ENCODE results near the gene POR.

POR gene

DNA sequence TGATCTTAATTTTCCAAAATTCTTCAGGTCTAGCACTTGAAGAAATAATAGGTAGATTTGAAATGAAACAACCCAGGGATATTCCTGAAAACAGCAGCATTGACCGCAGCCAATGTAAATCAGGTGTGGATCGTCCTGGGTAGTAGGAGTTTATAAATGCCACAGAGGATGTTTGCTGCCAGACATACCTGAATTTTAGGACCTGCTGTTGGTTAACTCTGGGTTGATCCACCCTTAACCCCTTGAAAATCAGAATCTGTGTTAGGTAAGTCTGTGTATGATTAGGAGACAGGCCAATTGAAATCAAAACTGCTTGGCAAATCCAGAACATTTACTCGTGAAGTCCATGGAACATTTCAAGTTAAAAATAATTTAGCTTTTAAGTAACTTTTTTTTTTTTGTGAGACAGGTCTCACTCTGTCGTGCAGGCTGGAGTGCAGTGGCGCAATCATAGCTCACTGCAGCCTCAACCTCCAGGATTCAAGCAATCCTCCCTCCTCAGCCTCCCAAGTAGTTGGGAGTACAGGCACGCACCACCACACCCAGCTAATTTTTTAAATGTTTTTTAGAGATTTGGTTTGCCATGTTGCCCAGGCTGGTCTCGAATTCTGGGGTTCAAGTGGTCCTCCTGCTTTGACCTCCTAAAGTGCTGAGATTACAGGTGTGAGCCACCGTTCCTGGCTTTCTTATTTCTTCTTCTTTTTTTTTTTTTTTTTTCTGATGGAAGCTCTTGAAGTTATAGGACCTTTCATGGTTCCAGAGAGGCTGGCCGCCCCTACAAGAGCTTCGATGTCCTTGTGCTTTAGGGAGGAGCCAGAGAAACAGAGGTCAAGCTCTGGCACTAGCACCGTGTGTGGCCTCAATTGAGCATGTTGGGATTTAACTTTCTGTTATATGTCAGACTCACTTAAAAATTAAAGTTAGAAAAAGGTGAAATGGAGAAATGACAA is 2.0 kb downstream of the POR start:
- no peak for DNase-seq (ENCODE audit: low read depth in 2 of 2)

DNA sequence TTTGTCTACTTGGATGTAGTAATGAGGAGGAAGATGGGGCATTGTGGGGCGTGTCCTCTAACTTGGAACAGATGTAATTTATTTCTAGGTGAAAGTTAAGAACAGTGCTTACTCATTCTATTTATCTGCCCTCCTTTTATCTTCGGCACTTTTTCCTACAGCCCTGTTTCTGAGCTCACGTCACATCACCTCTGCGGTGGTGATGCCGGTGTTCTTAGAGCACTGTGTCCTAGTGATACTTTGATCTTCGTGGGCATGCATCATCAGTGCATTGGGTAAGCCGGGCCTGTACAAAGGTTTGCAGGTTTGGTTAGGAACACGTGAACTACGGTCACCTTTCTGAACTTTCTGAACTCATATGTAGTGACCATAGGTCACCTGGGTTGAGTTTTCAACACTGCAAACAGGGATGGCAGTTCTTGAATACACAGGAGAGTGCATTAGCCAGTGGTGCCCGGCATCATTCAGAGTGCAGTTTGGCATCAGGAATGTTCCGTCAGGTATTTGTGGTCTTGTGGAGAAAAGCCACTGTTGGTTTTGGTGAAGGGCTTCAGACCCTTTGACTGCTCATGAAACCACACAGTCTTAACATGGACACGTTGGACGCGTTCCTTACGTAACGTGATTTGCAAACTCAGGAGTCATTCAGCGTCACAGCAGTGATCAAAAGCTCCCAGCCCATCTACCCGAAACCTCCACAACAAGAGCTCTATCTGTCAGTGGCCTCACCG is 5.6 kb downstream of the POR start:
- DNase-seq (ENCODE audit: low read depth in 2 of 2) = no peak

- no peak for DNase-seq (ENCODE audit: low read depth in 2 of 2)
Measured at GRCh38 chr7:75921479-75921878, 6.5 kb downstream of the POR start.

GRCh38 chr7:75922966-75923603 is 8.1 kb downstream of the POR start:
- no peak for DNase-seq (ENCODE audit: low read depth in 2 of 2)

DNA sequence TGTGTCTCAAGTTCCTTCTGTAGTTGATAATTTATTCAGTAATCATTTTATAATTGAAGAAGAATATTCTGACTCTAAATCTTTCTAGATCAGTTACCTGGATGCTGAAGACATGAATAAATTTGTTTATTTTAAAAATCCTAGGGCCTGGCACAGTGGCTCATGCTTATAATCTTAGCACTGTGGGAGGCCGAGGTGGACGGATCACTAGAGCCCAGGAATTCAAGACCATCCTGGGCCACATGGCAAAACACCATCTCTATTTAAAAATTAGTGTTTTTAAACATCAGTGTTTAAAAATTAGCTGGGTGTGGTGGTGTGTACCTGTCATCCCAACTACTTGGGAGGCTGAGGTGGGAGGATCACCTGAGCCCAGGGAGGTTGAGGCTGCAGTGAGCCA is 9.3 kb downstream of the POR start:
- no peak for DNase-seq (ENCODE audit: low read depth in 2 of 2)

- DNase-seq (ENCODE audit: low read depth in 2 of 2) = no peak
Measured at GRCh38 chr7:75924889-75925288, 9.9 kb downstream of the POR start.

GRCh38 chr7:75925717-75926435 is 10.9 kb downstream of the POR start:
- no peak for DNase-seq (ENCODE audit: low read depth in 2 of 2)

GRCh38 chr7:75928568-75928914 is 13.6 kb downstream of the POR start:
- DNase-seq (ENCODE audit: low read depth in 2 of 2) = no peak

DNA sequence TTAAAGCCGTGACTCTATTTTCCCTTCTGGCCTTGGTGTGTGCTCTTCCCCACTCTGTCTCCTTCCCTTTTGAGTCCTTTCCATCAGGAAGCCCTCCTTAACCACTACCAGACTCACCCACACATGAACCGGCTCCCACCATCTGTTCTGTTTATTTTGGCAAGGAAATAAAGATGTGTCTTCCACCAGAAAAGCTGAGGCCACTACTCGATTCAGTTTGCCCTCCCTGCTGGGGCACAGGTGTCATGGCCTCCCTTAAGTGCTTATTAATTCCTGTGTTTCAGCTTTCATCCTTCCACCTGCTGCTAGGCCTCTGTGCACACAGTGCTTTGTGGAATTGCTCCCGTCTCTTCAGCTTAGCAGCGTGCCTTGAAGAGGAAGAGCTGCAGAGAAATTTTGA is 16.7 kb downstream of the POR start:
- no peak for DNase-seq (ENCODE audit: low read depth in 2 of 2)

DNA sequence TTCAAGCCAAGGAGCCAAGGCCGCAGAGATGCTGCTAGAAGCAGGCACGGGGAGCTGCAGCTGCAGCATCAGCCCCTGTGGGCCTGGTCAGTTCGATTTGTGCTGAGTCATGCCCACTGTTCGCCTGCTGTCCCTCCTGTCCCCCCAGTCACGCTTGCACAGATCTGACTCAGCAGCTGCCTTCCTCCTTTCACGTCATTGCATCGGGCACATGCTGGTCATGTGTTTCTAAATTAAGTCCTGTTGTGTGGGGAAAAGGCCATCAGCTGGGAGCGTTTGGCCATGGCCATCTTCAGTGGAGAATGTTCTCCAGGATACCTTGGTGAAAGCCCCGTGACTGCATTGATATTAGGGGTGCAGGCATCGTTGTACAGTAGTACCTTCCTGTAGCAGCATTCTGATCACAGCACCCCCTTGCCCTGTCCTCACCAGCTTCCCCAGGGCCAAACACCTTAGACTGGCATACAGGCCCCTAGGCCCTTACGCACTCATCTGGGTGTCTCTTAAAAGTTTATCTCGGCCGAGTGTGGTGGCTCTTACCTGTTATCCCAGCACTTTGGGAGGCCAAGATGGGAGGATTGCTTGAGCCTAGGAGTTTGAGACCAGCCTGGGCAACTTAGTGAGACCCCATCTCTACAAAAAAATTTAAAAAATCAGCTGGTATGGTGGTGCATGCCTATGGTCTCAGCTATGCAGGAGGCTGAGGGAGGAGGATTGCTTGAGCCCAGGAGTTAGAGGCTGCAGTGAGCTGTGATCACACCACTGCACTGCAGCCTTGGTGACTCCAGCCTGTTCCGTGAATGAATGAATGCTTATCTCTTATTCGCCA is 23.2 kb downstream of the POR start:
- DNase-seq (ENCODE audit: low read depth in 2 of 2) = no peak

DNA sequence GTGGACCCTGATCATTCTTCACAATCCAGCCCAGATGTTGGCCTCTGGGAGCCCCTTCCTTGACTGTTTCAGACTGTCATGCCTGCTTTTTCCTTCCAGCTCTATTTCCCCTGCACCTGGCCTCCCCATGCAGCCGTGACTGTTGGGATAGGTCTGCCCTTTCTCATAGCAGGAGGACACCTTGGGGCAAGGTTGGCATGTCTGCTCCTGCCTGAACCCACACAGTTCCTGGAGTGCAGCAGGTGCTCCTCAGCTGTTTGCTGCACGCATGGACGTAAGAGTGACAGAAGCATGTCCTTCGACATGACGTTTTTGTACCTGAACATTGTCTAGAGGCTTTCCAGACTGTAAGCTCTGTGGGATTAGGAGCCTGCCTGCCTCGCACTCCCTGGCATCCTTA is 24.0 kb downstream of the POR start:
- DNase-seq (ENCODE audit: low read depth in 2 of 2) = no peak

GRCh38 chr7:75943864-75944263 is 28.9 kb downstream of the POR start:
- DNase-seq (ENCODE audit: low read depth in 2 of 2) = no peak

DNA sequence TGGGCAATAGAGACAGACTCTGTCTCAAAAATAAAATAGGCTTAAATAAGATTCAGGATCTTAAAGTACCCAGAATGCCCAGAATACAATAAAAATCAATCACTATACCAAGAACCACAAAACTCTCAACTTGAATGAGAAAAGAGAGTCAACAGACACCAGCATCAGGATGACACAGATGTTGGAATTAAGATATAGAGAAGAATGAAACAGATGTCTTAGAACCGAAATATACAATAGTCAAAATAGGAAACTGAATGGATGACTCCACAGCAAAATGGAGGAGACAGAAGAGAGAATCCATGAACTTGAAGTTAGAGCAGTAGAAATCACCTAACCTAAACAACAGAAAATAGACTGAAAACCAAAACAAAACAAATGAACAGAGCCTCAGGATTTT is 29.6 kb downstream of the POR start:
- DNase-seq (ENCODE audit: low read depth in 2 of 2) = no peak

DNA sequence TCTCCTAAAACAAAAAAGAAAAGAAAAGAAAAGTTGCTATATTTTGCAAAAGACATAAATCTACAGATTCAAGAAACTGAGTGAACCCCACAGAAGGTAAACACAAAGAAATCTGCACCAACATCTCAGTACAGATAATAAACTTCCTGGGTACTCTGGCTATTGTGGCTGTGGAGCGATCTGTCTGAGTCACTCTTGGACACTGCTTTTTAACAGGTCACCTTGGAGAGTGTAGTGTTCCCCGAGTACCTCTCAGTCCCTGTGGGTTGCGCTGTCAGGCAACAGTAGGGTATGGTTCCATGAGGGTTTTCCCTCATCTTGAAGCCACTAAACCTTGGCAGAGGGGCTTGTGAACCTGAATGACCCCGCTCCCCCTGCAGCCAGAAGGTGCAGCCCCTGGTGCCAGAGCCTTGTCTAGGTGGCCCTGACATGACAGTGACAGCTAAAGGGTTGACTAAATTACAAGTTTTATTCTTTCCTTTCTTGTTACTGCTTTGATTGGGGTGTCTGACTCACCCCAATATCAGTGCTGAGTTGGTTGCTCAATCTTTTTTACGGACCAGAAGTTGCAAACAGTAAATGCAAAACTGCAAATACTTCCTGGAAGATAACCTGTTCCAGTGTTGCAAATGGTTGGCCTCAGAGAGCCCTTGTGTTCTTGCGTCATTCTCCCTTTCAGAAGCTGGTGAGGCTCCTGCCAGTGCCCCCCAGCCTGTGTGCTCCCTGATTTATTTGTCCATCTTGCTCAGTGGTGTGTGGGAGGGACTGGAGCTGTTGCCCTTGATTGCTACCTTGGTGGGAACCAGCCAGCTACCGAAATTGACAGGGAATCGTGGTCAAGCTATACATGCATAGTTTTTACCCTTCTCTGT is 30.6 kb downstream of the POR start:
- no peak for DNase-seq (ENCODE audit: low read depth in 2 of 2)

DNA sequence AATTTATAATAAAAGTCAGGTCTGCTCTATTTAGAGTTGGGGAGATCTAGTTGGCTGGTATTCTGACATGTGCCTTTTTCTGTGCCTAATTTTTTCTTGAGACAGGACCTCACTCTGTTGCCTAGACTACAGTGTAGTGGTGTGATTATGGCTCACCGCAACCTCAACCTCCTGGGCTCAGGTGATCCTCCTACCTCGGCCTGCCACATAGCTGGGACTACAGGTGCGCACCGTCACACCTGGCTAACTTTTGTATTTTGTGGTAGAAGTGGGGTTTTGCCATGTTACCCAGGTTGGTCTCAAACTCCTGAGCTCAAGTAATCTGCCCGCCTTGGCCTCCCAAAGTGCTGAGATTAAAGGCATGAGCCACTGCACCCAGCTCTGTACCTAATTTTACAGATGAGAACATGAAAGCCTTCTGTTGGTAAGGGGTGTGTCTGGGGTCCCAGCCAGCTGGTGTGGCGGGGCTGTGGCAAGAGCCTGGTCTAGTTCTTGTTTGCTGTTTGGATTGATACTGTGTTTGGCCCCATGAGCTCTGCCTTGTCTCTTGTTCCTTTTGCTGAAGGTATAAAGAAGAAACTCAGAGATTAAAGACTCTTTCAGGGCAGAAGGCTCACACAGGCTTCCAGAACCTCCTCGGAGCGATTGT is 31.4 kb downstream of the POR start:
- DNase-seq (ENCODE audit: low read depth in 2 of 2) = no peak

DNA sequence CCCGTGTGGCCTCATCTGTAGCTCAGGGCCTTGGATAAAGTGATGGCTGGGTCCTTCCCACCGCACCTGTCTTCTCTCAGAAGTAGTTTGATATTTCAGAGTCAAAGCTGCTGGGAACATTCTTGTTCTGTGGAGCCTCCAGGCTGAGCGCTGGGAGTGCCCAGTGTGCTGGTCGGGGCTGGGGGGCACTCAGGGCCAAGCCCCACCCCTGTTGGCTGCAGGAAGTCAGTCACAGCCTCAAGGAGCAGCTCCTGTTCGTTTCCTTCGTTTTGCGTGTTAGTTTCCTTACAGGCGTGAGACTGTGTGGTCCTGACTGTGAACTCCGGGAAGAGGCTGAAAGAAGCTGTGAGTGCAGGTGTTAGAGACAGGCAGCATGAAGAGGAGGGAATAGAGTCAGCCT is 33.2 kb downstream of the POR start:
- no peak for DNase-seq (ENCODE audit: low read depth in 2 of 2)

DNA sequence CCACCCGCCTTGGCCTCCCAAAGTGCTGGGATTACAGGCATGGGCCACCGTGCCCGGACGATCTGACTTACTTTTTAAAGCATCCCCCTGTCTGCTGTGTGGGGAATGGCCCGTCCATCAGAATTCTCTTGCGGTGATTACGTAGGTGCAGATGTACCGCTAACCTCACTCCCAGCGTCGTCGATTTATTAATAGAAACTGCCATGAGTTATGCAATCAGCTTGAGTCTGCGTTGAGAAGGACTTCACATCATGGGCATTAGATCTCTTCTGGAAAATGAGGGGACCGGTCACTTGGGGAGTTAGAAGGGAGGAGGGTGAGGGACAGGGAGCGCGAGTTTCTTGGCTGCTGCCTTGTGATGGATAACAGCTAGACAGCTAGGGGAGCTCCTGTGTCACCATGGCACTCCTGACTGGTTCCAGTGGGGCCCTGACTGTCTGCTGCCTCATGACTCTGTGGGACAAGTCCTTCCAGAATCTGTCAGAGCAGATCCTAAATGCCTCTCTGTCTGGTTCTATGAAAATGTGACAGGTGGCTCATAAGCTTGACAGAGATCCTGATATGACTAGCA is 35.2 kb downstream of the POR start:
- DNase-seq (ENCODE audit: low read depth in 2 of 2) = no peak

DNA sequence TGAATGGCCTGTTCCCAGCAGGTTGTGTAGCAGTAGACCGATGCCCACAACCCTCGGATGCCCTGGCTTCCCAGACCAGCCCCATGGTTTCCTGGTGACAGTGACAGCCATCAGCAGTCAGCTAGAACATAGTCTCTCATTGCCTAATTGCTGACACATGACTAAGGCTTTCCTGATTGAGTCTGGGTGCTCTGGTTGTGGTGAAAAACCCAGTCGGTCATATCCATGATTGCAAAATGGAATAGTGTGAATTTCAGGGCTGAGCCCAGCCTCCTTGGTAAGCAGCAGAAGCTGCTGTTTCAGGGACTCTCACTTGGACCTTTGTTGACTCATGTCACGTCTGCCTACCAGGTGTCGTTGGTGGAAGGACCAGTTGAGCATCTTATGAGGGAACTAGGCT is 36.6 kb downstream of the POR start:
- DNase-seq (ENCODE audit: low read depth in 2 of 2) = no peak

- DNase-seq (ENCODE audit: low read depth in 2 of 2) = no peak
Measured at GRCh38 chr7:75953431-75953830, 38.5 kb downstream of the POR start.

All from stimulated activated CD4-positive, alpha-beta T cell treated with anti-CD3 and anti-CD28 coated beads, Interleukin-1b, Interleukin-23, amount 100 ng/mL, for 1 hour (primary cell).